HG02943 (cell line): ENCODE results near the gene FBXW11.
"Not testable (repeated sequence)": the region's sequence is repeated elsewhere in the genome, so short reads cannot be mapped to it uniquely, and the experiment has no call there.

Experiments
- ATAC-seq: cut with Tn5 transposase; IDR thresholded peaks from one replicate; pipeline ENCODE4 v1.9.1; 2021; ENCODE audit warnings: mild to moderate bottlenecking, low read depth, moderate library complexity; ENCODE audit not compliant: unreplicated experiment

Gene FBXW11

GRCh38 chr5:171924493-171925122, 81.8 kb downstream of the FBXW11 start:
- no peak for ATAC-seq

GRCh38 chr5:171920765-171921391, 85.6 kb downstream of the FBXW11 start:
- ATAC-seq = no peak

- not testable (repeated sequence) for ATAC-seq
Observed at GRCh38 chr5:171915700-171916099, 90.7 kb downstream of the FBXW11 start.

GRCh38 chr5:171914726-171915338, 91.6 kb downstream of the FBXW11 start:
- no peak for ATAC-seq

DNA sequence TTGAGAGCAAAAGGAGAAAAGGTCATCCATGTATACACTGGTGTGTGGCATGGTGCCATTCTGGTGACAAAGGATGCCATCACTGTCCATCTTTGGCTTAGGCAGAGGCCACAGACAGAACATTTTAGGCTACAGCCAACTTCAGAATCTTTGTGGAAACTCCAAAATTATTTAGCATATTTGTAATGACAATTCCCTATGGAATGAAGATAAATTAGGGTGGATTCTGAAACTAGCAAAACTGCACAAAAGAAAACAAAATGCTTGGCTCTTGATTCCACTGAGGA, 92.5 kb downstream of the FBXW11 start:
- ATAC-seq = no peak

GRCh38 chr5:171911152-171911551, 95.3 kb downstream of the FBXW11 start:
- ATAC-seq = no peak

GRCh38 chr5:171908638-171909037, 97.8 kb downstream of the FBXW11 start:
- no peak for ATAC-seq

GRCh38 chr5:171907725-171908343, 98.6 kb downstream of the FBXW11 start:
- no peak for ATAC-seq

DNA sequence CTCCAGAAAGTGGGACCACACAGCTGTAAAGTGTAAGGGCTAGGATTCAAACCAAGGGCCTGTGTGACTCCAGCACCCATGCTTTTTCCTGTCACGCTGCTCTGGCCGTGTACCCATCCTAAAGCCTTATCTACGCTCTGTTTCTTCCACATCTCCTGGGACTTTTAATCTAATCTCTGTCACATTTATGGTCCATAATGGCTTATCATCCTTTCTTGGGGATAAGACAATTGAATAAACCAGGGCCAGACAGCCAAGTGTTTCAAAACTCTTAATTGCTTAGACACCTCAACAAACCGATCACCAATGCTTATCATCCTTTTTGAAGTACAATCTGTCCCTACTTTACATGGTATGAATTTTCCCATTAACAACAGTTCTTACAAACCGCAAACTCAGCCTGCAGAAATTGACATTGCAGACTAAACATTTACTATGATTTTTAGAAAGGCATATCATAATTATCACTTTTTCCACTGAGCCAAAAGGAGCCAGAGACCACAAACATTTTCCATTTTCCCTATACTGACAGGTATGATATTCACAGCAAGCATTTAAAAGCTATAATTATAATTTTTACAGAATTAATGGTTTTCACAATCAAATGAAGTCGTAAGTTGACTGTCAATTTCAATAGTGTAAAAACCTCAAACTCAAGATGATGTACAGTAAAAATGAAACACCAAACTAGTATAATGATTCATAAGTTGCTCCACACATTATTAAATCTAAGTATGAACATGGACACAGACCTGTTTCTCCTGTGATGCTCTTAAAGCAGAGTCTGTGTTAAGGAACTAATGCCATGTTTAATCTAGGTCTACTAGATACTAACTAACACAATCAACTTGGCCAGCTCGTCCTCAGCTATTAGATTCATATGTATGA, 99.5 kb downstream of the FBXW11 start:
- ATAC-seq = no peak

DNA sequence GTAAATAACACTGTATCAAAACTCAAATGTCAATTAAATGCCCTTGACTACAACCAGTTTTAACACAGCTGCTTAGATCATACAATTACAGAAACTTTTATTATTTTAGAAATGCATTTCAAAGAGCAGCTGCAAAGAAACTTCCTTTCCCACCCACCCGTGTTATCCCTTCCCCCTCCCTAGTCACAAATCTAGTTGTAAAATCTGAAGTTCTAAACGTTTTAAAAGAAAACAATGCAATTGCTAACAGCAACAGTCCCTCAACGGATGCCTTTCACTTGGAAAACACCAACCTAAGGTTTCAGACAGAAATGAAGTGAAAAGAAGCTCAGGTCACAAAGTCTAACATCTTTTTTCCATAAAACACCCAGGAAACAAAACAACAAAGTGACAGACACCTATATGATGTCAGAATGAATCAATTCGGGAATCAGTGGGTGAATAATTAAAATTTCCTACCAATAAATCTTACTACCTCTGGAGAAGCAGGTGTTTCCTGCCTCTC, 100.3 kb downstream of the FBXW11 start:
- ATAC-seq = no peak

DNA sequence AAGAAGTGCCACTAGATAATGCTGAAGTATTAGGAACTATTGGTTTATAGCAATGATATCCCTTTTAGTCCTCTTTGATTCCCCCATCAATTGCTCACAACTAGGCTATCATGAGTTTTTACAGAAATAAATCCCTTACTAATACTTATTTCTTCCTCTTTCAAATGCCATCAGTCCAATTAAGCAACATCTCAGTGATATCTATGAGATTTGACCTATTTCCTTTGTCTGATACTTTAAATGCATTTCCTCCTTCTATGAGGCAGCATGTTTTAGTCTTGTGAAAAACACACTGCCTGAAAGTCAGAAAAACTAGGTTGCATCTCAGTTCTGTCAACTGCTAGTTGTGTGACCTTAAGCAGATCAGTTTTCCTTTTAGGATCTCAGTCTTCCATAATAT, 101.6 kb downstream of the FBXW11 start:
- ATAC-seq = no peak

- no peak for ATAC-seq
Observed at GRCh38 chr5:171901764-171902163, 104.7 kb downstream of the FBXW11 start.

- ATAC-seq = no peak
Observed at GRCh38 chr5:171899792-171900191, 106.6 kb downstream of the FBXW11 start.

- ATAC-seq = no peak
Observed at GRCh38 chr5:171898879-171899278, 107.6 kb downstream of the FBXW11 start.

- no peak for ATAC-seq
Observed at GRCh38 chr5:171898386-171898785, 108.1 kb downstream of the FBXW11 start.

DNA sequence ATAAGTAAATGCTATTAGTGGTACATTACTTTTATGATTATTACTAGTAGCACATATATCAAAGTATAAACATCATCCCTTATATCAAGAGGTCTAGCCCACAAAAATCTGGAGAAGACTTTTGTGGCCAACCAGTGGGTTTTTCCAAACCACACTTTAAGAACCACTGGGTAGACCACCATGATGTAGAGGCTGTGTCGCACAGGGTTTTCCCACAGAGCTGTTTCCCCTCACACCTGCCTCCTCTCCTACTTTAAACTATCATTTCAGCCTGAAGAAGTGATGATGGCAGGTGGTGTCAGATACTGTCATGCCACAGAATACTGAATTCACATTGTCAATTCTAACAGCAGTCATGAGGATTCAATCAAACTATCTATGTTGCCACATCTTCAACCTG, 109.2 kb downstream of the FBXW11 start:
- no peak for ATAC-seq

GRCh38 chr5:171895081-171895480, 111.4 kb downstream of the FBXW11 start:
- ATAC-seq = no peak

GRCh38 chr5:171893290-171893886, 113.0 kb downstream of the FBXW11 start:
- ATAC-seq = no peak

DNA sequence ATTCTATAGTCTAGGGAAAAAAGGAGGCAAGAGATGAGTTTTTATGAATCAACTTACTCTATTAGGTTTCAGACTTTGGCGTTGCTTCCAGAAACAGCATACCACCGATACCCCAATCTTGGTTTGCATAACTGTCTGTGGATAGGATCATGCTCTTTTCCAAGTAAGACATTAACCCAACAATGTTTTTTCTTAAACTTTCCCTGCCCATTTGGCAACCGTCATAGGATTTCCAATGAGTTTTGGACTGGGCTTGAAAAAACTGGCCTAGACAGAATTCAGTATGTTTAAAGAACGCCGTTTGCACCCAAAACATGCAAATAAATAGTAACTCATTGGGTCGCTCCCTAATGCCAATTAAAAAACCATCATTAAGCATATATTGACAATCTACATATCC, 114.8 kb downstream of the FBXW11 start:
- ATAC-seq = no peak

DNA sequence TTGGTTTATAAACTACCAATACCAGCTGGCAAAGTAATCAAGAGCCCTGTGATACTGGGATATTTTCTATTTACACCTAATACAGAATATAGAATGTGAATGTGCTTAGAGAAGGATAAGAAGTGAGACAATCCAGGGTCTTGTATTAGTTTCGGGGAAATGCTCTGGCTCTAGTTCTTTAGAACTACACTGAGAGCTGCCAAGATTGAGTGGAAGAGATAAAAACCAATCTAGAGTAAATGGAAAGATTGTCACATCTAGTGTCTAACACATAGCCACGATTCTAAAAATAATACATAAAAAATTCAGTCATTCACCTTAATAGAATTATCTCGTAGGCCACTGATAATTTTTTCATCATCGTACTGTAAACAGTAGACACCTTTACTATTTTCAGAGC, 115.3 kb downstream of the FBXW11 start:
- ATAC-seq = no peak
